ENCODE data around the gene ZGPAT. TPM values are rescaled to one million over a fixed set of nuclear protein-coding genes. Genes with fewer than 3 reads are reported as not detected.

The ZGPAT gene
- total and polyA plus RNA-seq, 2 of the 13 experiments (the other 11 are each of a cell fraction or from before 2014, with no cell fraction given): 23.0 to 41.9 TPM

DNA sequence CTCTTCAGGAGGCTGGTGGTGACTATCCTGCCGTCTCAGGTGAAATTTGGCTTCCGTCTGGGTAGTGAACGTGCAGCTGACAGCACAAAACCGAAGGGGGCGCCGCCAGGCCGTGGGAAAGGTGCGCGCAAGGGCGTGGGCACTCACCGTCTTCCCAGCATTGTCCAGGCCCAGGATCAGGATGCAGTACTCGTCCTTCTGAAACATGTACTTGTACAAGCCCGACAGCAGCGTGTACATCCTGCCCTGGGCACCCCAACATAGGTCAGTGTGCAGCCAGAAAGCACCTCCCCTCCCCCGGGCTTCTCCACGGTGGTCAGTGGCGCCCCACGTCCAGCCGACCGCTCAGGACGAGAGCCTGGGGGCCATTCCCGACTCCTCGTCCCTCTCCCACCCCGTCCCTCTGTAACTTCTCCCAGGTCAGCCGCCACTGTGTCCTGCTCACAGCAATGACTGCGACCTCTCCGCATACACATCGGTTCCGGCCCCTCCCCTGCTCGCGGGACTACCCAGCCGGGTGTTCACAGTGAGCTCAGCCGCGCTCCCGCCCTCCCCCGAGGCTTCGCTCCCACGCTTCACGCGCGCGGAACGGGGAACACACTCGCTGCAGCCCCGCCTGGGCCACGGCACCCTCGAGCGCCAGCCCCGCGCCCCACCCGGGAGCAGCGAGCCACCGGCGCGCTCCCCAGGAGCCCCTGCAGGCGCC, 834 bp upstream of the ZGPAT start (continued):
- TF ChIP-seq, protein P1, sequence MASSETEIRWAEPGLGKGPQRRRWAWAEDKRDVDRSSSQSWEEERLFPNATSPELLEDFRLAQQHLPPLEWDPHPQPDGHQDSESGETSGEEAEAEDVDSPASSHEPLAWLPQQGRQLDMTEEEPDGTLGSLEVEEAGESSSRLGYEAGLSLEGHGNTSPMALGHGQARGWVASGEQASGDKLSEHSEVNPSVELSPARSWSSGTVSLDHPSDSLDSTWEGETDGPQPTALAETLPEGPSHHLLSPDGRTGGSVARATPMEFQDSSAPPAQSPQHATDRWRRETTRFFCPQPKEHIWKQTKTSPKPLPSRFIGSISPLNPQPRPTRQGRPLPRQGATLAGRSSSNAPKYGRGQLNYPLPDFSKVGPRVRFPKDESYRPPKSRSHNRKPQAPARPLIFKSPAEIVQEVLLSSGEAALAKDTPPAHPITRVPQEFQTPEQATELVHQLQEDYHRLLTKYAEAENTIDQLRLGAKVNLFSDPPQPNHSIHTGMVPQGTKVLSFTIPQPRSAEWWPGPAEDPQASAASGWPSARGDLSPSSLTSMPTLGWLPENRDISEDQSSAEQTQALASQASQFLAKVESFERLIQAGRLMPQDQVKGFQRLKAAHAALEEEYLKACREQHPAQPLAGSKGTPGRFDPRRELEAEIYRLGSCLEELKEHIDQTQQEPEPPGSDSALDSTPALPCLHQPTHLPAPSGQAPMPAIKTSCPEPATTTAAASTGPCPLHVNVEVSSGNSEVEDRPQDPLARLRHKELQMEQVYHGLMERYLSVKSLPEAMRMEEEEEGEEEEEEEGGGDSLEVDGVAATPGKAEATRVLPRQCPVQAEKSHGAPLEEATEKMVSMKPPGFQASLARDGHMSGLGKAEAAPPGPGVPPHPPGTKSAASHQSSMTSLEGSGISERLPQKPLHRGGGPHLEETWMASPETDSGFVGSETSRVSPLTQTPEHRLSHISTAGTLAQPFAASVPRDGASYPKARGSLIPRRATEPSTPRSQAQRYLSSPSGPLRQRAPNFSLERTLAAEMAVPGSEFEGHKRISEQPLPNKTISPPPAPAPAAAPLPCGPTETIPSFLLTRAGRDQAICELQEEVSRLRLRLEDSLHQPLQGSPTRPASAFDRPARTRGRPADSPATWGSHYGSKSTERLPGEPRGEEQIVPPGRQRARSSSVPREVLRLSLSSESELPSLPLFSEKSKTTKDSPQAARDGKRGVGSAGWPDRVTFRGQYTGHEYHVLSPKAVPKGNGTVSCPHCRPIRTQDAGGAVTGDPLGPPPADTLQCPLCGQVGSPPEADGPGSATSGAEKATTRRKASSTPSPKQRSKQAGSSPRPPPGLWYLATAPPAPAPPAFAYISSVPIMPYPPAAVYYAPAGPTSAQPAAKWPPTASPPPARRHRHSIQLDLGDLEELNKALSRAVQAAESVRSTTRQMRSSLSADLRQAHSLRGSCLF (CRISPR knock-in tag; IDR thresholded peaks at IDR 0.05; ENCODE audit: borderline replicate concordance): no peak
- TF ChIP-seq ZNF17 (CRISPR knock-in tag; IDR thresholded peaks at IDR 0.05): no peak
- 0 out of 2 replicates have a peak, but pooled peaks have one; percentile 7 for TF ChIP-seq TMF1 (CRISPR knock-in tag; IDR thresholded peaks at IDR 0.05; ENCODE audit: low read depth)
- no peak for TF ChIP-seq ZNF660 (CRISPR knock-in tag; IDR thresholded peaks at IDR 0.05; ENCODE audit: borderline replicate concordance, low read depth)
- TF ChIP-seq, protein P2, sequence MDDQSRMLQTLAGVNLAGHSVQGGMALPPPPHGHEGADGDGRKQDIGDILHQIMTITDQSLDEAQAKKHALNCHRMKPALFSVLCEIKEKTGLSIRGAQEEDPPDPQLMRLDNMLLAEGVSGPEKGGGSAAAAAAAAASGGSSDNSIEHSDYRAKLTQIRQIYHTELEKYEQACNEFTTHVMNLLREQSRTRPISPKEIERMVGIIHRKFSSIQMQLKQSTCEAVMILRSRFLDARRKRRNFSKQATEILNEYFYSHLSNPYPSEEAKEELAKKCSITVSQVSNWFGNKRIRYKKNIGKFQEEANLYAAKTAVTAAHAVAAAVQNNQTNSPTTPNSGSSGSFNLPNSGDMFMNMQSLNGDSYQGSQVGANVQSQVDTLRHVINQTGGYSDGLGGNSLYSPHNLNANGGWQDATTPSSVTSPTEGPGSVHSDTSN (CRISPR knock-in tag; IDR thresholded peaks at IDR 0.05; ENCODE audit: borderline replicate concordance): 0 out of 2 replicates have a peak, but pooled peaks have one; percentile 14
- TF ChIP-seq, protein P3, sequence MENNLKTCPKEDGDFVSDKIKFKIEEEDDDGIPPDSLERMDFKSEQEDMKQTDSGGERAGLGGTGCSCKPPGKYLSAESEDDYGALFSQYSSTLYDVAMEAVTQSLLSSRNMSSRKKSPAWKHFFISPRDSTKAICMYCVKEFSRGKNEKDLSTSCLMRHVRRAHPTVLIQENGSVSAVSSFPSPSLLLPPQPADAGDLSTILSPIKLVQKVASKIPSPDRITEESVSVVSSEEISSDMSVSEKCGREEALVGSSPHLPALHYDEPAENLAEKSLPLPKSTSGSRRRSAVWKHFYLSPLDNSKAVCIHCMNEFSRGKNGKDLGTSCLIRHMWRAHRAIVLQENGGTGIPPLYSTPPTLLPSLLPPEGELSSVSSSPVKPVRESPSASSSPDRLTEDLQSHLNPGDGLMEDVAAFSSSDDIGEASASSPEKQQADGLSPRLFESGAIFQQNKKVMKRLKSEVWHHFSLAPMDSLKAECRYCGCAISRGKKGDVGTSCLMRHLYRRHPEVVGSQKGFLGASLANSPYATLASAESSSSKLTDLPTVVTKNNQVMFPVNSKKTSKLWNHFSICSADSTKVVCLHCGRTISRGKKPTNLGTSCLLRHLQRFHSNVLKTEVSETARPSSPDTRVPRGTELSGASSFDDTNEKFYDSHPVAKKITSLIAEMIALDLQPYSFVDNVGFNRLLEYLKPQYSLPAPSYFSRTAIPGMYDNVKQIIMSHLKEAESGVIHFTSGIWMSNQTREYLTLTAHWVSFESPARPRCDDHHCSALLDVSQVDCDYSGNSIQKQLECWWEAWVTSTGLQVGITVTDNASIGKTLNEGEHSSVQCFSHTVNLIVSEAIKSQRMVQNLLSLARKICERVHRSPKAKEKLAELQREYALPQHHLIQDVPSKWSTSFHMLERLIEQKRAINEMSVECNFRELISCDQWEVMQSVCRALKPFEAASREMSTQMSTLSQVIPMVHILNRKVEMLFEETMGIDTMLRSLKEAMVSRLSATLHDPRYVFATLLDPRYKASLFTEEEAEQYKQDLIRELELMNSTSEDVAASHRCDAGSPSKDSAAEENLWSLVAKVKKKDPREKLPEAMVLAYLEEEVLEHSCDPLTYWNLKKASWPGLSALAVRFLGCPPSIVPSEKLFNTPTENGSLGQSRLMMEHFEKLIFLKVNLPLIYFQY (CRISPR knock-in tag; IDR thresholded peaks at IDR 0.05; ENCODE audit: borderline replicate concordance): peak; percentile 79; the same call in 1 of the 2 replicates
- TF ChIP-seq, protein P4, sequence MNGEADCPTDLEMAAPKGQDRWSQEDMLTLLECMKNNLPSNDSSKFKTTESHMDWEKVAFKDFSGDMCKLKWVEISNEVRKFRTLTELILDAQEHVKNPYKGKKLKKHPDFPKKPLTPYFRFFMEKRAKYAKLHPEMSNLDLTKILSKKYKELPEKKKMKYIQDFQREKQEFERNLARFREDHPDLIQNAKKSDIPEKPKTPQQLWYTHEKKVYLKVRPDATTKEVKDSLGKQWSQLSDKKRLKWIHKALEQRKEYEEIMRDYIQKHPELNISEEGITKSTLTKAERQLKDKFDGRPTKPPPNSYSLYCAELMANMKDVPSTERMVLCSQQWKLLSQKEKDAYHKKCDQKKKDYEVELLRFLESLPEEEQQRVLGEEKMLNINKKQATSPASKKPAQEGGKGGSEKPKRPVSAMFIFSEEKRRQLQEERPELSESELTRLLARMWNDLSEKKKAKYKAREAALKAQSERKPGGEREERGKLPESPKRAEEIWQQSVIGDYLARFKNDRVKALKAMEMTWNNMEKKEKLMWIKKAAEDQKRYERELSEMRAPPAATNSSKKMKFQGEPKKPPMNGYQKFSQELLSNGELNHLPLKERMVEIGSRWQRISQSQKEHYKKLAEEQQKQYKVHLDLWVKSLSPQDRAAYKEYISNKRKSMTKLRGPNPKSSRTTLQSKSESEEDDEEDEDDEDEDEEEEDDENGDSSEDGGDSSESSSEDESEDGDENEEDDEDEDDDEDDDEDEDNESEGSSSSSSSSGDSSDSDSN (CRISPR knock-in tag; IDR thresholded peaks at IDR 0.05): peak; percentile 22; the same call in 1 of the 2 replicates
- TF ChIP-seq TOE1 (CRISPR knock-in tag; IDR thresholded peaks at IDR 0.05): no peak; the same call in 1 of the 2 replicates
- peak; percentile 80 for TF ChIP-seq TEAD3 (CRISPR knock-in tag; optimal IDR thresholded peaks at IDR 0.05; ENCODE audit: borderline replicate concordance)
- TF ChIP-seq, protein P5, sequence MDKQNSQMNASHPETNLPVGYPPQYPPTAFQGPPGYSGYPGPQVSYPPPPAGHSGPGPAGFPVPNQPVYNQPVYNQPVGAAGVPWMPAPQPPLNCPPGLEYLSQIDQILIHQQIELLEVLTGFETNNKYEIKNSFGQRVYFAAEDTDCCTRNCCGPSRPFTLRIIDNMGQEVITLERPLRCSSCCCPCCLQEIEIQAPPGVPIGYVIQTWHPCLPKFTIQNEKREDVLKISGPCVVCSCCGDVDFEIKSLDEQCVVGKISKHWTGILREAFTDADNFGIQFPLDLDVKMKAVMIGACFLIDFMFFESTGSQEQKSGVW (CRISPR knock-in tag; IDR thresholded peaks at IDR 0.05; ENCODE audit: borderline replicate concordance): 0 out of 2 replicates have a peak, but pooled peaks have one; percentile 40
- TF ChIP-seq, protein P6, sequence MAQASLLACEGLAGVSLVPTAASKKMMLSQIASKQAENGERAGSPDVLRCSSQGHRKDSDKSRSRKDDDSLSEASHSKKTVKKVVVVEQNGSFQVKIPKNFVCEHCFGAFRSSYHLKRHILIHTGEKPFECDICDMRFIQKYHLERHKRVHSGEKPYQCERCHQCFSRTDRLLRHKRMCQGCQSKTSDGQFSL (CRISPR knock-in tag; IDR thresholded peaks at IDR 0.05): no peak
- TF ChIP-seq CEBPG (CRISPR knock-in tag; IDR thresholded peaks at IDR 0.05): peak; percentile 11; the same call in 1 of the 2 replicates
- TF ChIP-seq ZFYVE20 (CRISPR knock-in tag; IDR thresholded peaks at IDR 0.05; ENCODE audit: borderline replicate concordance, low read depth): 0 out of 2 replicates have a peak, but pooled peaks have one; percentile 60
